Liver (tissue), 9 donors: ENCODE data around the gene CATSPER2. TPM values are rescaled to one million over a fixed set of nuclear protein-coding genes. Genes with fewer than 3 reads are reported as not detected.
"Not testable (repeated sequence)": the region's sequence is repeated elsewhere in the genome, so short reads cannot be mapped to it uniquely, and the experiment has no call there.

Experiments
- DNase-seq: peaks from one replicate; pipeline ENCODE4 v3.0.0-alpha.2; 2017; ENCODE audit warnings: low spot score
- H3K27ac ChIP-seq, 2 donors: one replicate each; pipeline ENCODE4 v1.7.0; 2013; ENCODE audit warnings: inconsistent platforms in 2 of 2, low read length in 2 of 2, control low read depth in 1 of 2, low read depth in 1 of 2, mild to moderate bottlenecking in 1 of 2
- H3K27me3 ChIP-seq, 4 donors: one replicate each; pipeline versions ENCODE4 v1.6.1 to v1.7.0; 2013; ENCODE audit warnings: low read length in 3 of 4, inconsistent platforms in 1 of 4, mild to moderate bottlenecking in 1 of 4, moderate library complexity in 1 of 4; ENCODE audit not compliant: control insufficient read depth in 4 of 4, insufficient read depth in 4 of 4
- H3K36me3 ChIP-seq, 4 donors: one replicate each; pipeline versions ENCODE4 v1.6.1 to v1.7.0; 2013; ENCODE audit warnings: low read length in 3 of 4, mild to moderate bottlenecking in 3 of 4, low read depth in 1 of 4, moderate library complexity in 1 of 4; ENCODE audit not compliant: control insufficient read depth in 4 of 4, insufficient read depth in 3 of 4
- H3K4me1 ChIP-seq, 4 donors: one replicate each; pipeline versions ENCODE4 v1.6.1 to v1.7.0; 2013; ENCODE audit warnings: low read length in 3 of 4, mild to moderate bottlenecking in 3 of 4, moderate library complexity in 1 of 4; ENCODE audit not compliant: control insufficient read depth in 4 of 4, insufficient read depth in 4 of 4
- H3K4me3 ChIP-seq, 3 donors: one replicate each; pipeline versions ENCODE4 v1.6.1 to v1.7.0; 2013; ENCODE audit warnings: low read length in 3 of 3, control low read depth in 1 of 3, low read depth in 1 of 3, mild to moderate bottlenecking in 1 of 3
- H3K9ac ChIP-seq, 2 donors: one replicate each; pipeline ENCODE4 v1.7.0; 2013; ENCODE audit warnings: low read length in 2 of 2, mild to moderate bottlenecking in 2 of 2, moderate library complexity in 2 of 2, control low read depth in 1 of 2, low read depth in 1 of 2
- H3K9me3 ChIP-seq, 4 donors: one replicate each; pipeline versions ENCODE4 v1.6.1 to v1.7.0; 2013; ENCODE audit warnings: low read length in 3 of 4; ENCODE audit not compliant: control insufficient read depth in 4 of 4
- FOXA2 ChIP-seq: IDR thresholded peaks from 2 replicates; pipeline ENCODE4 v1.6.1; 2016; ENCODE audit warnings: antibody characterized with exemption
- JUND ChIP-seq, 2 donors: IDR thresholded peaks; 2 replicates each; pipeline ENCODE4 v1.6.1; 2016; ENCODE audit warnings: antibody characterized with exemption in 2 of 2
- WGBS: extraction: QIAGEN DNeasy Blood & Tissue Kit; methylation state at CpG from one replicate; pipeline ENCODE4 v1.1.7; 2013; 5-methylcytosine and 5-hydroxymethylcytosine counted together
- polyA plus RNA-seq, 2 donors: library from polyadenylated mRNA; stranded (reverse) in 1 of 2; unstranded in 1 of 2; fragments of 200-250 nt in 1 of 2; fragments of >200 nt in 1 of 2; fragmentation: Nextera tagmentation in 1 of 2; extraction: Ambion mirVana in 1 of 2; gene quantifications; one replicate each; pipeline versions ENCODE4 v1.2.1 to v1.2.3, GENCODE V29; 2013 to 2015
- total RNA-seq, 2 donors: library from RNA; depleted of rRNA; stranded (reverse); fragments of >200 nt; gene quantifications; one replicate each; pipeline ENCODE4 v1.2.3, GENCODE V29; 2014
- donor health status: healthy.
- donor health status: healthy.
- donor health status: healthy.
- donor health status: healthy.
- donor health status: healthy.

The CATSPER2 gene
- total and polyA plus RNA-seq, 4 donors, result 0.16 to 3.4 (median 0.53) TPM

- WGBS, result 36% methylated on average over 5 of the region's 5 CpGs
- no peaks in the 10 kb centered on the region for H3K4me1 ChIP-seq
- H3K9ac ChIP-seq, result no peak overlapping the region
- H3K27ac ChIP-seq, result no peak overlapping the region
- H3K36me3 ChIP-seq, result no peaks in the 10 kb centered on the region
- no peak overlapping the region for H3K4me3 ChIP-seq
- no peaks in the 10 kb centered on the region for H3K9me3 ChIP-seq
- TF ChIP-seq FOXA2, result no peak
- no peak for TF ChIP-seq JUND (IDR thresholded peaks at IDR 0.05)
- DNase-seq, result no peak
- no peaks in the 10 kb centered on the region for H3K27me3 ChIP-seq
These were observed 23.5 kb downstream of the CATSPER2 start for GRCh38 chr15:43625106-43625505.

- not testable (repeated sequence) for H3K4me3 ChIP-seq, H3K27ac ChIP-seq, H3K36me3 ChIP-seq, H3K27me3 ChIP-seq, DNase-seq, H3K9ac ChIP-seq, H3K9me3 ChIP-seq, H3K4me1 ChIP-seq
- WGBS, result 70% methylated on average over 5 of the region's 7 CpGs
These were observed 26.4 kb downstream of the CATSPER2 start for GRCh38 chr15:43622068-43622799.

GRCh38 chr15:43618700-43619099 lies 29.9 kb downstream of the CATSPER2 start, which contains the start of gene STRC:
TSS of gene STRC (minus strand) at chr15:43618800. CDS start at chr15:43618722, 78 bp downstream.
- H3K9ac ChIP-seq, H3K36me3 ChIP-seq, H3K9me3 ChIP-seq, H3K27ac ChIP-seq, H3K4me3 ChIP-seq, H3K27me3 ChIP-seq, H3K4me1 ChIP-seq, DNase-seq: not testable (repeated sequence)
- WGBS, result no CpG with 5 or more reads among the region's 2 CpGs

GRCh38 chr15:43617750-43618149 lies 30.9 kb downstream of the CATSPER2 start:
- H3K27me3 ChIP-seq, H3K9me3 ChIP-seq, DNase-seq, H3K4me3 ChIP-seq, H3K4me1 ChIP-seq, H3K27ac ChIP-seq, H3K9ac ChIP-seq, H3K36me3 ChIP-seq: not testable (repeated sequence)
- WGBS, result 80% methylated on average over 3 of the region's 8 CpGs

GRCh38 chr15:43602233-43602632 lies 46.4 kb downstream of the CATSPER2 start:
- not testable (repeated sequence) for H3K9ac ChIP-seq, DNase-seq, H3K36me3 ChIP-seq, H3K4me3 ChIP-seq, H3K27me3 ChIP-seq, H3K27ac ChIP-seq, H3K9me3 ChIP-seq, H3K4me1 ChIP-seq
- WGBS, result 89% methylated on average over 6 of the region's 6 CpGs

GRCh38 chr15:43600200-43600599 lies 48.4 kb downstream of the CATSPER2 start:
- H3K36me3 ChIP-seq, H3K27me3 ChIP-seq, H3K27ac ChIP-seq, H3K4me3 ChIP-seq, DNase-seq, H3K4me1 ChIP-seq, H3K9ac ChIP-seq, H3K9me3 ChIP-seq: not testable (repeated sequence)
- WGBS, result no CpG with 5 or more reads among the region's 2 CpGs

- H3K9ac ChIP-seq, H3K27ac ChIP-seq, H3K4me3 ChIP-seq, H3K36me3 ChIP-seq, H3K27me3 ChIP-seq, H3K4me1 ChIP-seq, H3K9me3 ChIP-seq, DNase-seq: not testable (repeated sequence)
- WGBS, result 85% methylated on average over 6 of the region's 6 CpGs
These were observed 49.5 kb downstream of the CATSPER2 start for GRCh38 chr15:43599131-43599530.

GRCh38 chr15:43593328-43594190 lies 55.1 kb downstream of the CATSPER2 start, which contains the start of gene CKMT1B:
TSS of gene CKMT1B (plus strand) at chr15:43594027. CDS start at chr15:43594219, 192 bp downstream.
- DNase-seq, H3K9ac ChIP-seq, H3K4me3 ChIP-seq, H3K9me3 ChIP-seq, H3K36me3 ChIP-seq, H3K27ac ChIP-seq, H3K4me1 ChIP-seq, H3K27me3 ChIP-seq: not testable (repeated sequence)
- WGBS, result no CpG with 5 or more reads among the region's 43 CpGs
